G401.6 (cell line): Measurements from ENCODE around the gene CHTF18.
"Not testable (repeated sequence)": the region's sequence is repeated elsewhere in the genome, so short reads cannot be mapped to it uniquely, and the experiment has no call there.

Experiments used
- FAIRE-seq: peaks from 2 replicates; lab custom pipeline; 2012; peaks lifted over from hg19 to GRCh38; lab: Jason Lieb, UNC

Gene CHTF18

DNA sequence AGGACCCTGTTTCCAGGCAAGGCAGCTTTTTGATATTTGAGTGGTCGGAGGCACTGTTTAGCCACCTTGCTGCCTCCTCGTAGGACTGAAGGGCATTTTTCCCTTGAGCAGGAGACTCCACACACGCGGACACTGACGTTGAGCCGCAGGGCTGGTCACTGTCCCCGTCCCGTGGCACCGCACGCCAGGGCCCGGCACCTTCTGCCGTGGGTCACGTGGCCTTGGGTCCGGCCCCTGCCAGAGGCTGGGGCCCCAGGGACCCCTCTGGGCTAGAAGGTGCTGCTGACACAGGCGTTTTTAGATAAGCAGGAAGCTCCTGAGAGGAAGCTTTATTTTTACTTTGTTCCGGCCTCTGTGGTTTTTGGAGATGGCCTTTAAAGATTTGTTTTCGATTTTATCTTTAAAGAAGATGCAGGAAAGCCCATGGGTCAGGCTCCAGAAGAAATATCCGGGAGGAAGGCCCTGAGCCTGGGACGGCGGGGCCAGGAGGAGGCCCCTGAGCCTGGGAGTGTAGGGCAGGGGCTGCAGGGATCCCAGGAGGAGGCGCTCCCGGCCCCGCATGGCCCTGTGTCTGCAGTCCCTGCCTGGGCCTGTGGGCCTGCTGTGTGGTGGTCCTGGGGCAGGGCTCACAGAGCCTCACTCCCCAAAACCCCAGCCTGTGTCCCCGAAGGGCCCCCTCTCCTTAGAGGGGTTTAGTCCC lies 42.6 kb downstream of the CHTF18 start:
- FAIRE-seq, result no peak

DNA sequence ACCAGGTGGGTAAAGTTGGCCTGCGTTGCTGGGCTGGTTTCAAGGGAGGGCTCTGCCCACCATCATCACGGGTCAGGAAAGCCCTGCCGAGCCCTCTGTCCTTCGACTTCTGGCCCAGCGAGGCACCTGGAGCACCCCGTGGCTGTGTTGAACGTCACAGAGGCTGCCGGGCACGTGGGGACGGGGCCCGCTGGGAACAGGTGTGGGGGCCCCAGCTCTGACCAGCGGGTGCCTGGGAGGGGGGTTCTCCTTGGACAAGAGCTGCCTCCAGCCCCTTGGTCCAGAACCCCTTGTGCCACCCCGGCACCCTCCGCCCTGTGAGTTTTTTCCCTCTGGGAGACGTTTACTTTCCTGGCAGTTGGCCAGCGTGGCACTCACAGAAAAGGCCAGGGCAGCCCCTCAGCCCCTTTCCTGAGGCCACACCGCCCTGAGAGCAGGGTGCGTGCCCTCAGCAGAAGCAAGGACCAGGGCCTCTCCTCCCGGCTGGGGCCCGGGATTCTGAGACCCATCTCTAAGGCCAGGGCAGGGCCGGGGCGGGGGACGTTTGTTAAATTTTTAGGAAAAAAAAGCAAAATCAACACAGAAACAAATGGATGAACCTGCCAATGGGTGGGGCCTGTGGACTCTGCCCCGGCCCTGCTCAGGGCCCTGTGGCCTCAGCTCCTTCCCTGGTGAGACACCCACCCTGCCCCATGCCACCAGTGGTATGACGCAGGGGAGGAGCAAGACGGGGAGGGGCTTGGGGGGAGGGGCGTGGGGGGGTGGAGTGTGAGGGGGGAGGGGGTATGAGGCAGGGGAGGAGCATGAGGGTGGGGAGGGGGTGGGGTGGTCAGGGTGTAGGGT lies 43.4 kb downstream of the CHTF18 start:
- no peak for FAIRE-seq

DNA sequence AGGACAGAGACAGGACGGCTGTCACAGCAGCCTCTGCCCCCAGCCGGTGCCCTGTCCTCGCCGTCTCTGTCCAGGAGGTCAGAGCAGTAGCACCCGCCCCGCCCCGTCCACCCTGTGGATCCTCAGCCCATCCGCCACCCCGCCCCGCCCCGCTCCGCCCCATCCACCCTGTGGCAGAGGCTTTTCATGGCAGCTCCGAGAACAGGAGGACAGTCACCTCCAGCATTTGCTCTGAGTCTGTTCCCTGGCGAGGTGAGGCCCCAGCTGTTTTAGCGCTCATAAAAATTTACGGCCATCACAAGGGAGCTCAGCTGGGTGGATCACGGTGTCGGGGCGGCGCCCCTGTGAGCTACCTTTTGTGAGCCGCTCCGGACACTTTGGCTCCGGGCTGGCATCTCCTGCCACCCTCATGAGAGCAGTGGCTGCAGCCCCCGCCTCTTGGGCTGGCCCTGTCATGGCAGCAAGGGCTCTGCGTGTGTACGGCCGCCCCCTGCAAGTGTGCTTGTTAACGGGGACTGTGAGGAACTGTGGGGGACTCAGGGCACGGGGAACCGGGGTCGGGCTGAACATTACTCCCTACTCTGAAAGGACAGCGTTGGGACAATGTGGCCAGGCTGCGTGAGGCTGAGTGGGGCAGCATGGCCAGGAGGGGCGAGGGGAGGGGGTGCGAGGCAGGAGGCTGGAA lies 44.4 kb downstream of the CHTF18 start:
- no peak for FAIRE-seq

DNA sequence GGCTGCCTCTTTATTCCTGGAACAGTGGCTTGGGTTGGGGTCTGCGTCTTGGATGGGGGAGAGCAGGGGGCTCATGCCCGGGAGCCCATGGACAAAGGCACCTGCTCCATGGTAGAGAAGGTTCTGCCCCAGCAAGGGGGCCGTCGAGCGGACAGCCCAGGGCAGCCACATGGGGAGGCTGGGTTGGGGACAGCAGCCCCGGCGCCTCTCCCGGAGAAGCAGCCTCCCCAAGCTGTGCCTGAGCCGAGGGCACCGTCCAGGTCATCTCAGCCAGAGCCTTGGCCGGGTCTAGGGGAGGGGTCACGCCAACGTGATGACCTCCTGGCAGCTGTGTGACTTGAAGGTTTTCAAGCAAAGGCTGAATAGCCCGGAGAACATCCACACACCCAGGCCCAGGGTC lies 45.0 kb downstream of the CHTF18 start:
- no peak for FAIRE-seq

DNA sequence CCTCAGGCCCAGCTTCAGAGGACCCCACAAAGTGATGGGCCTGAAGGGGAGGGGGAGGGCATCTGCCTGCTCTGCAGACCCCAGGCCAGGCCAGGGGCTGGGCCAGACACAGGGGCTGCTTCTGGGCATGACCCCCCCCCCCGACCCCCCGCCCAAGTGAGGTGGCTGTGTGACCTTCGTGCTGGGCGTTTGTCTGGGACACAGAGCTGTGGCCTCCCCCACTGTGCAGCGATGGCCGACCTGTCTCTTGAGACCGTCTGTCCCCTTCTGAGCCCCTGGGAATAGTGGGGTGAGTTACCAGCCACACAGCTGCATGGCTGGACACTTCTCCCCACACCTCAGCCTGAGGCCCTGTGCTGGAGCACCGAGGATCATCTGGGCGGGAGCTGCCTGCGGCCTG lies 47.0 kb downstream of the CHTF18 start:
- FAIRE-seq, result no peak

DNA sequence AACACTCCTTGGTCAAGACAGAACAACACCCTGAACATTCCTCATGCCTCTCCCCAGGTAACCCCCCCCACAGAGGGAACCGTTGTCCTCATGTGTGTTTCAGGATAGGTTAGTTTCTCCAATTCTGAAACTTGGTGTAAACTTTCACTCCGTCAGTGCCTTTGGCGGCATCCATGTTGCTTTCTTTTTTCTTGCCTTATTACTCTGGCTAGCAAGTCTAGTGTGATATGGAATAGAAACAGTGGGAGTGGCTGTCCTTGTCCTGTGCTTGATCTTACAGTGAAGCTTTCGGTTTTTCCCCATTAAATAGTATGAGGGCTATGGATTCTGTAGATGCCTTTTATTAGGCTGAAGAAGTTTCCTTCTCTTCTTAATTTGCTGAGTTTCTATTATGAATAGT lies 47.8 kb downstream of the CHTF18 start:
- FAIRE-seq, result no peak

DNA sequence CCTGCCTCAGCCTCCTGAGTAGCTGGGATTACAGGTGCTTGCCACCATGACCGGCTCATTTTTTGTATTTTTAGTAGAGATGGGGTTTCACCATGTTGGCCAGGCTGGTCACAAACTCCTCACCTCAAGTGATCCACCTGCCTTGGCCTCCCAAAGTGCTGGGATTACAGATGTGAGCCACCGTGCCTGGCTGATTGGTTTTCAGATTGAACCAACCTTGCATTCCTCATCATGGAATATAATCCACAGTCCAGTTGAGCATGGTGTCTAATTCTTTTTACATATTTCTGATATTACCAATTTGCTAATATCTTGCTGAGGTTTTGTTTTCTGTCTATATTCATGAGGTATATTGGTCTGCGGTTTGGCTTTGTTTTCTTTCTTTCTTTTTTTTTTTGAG lies 48.4 kb downstream of the CHTF18 start:
- FAIRE-seq, result not testable (repeated sequence)

DNA sequence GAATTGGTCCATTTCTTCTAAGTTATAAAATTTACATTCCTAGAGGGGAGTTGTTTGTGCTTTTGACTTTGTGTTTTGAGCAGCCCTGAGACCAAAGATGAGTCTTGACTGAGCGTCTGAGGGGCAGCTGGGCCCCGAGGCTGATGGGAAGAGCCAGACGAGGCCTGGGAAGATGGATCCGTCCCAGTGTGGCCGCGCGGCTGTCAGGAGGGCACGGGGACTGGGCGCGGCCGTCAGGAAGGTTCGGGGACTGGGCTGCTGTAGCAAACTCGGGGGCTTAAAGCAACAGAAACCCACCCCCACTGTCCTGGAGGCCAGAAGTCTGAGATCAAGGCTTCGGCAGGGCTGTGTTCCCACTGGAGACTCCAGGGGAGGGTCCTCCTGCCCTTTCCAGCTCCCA lies 50.3 kb downstream of the CHTF18 start:
- FAIRE-seq, result no peak

DNA sequence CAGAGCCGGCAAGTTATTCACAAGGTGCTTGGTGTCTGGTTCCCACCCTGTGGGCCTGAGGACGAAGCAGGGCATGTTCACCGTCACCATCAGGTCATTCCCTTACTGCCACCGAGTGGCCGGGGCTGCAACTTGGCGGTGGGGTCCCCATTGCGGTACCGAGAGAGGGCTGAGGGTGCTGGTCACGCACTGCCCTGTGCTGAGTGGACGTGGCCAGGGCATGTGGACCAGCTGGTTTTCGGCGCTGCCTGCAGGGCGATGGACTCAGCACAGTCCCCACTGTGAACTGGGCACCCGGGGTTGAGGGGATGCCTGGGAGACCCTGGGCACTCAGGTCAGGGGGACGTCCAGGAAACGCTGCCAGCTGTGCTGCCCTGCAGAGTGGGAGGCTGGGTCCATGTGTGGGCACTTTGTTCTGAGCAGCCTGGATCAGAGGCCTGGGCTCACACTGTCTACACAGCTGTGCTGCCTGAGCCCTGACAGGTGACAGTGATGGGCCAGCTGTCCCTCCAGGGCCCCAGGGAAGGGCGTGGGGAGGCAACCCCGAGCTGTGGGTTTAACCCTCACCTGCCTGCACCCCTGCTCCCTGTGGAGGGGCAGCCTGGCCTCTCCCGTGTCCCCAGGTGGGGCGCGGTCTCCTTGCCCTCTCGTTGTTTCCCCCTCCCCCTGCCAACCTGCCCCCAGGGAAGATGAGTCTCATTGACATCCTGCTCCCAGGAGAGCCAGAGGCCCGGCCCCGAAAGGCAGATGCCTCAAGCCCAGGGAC lies 51.4 kb downstream of the CHTF18 start:
- FAIRE-seq, result no peak

DNA sequence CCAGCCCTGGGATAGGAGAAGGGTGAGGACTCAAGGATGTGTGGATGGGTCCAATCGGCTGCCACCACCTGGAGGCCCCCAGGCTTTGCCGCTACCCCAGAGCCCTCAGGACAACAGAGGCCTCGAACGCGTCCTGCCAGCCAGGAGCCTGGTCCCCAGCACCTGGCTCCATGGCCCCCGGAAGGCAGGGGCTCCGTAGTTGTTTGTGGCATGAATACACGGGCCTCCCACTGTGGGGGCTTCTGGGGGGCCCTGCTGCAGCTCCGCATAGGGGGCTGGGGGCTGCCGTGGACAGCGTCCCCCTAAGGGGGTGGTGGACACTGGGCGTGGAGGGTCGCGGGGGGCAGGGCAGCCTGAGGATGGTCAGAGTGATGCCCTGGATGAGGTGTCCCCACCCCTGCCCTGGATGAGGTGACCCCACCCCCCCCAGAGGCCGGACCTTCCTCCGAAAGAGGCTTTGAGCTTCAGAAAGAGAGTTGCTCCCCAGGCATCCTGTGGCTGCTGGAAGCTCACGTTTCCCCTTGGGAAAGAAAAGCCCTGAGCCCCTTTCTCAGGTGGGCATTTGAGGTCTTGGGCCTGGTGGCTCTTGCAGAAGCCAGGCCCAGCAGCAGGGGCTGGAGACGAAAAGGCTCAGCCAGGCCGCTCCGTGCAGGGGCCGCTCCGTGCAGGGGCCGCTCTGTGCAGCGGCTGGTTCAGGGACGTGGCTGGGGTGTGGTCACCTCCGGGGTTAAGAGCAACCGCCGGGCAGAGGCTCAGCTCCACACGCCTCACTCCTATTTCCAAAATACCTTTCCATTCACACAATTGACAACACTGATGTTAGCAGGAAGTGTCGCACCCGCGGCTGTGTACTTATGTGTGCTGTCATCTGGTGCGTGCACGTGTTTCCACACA lies 52.4 kb downstream of the CHTF18 start:
- FAIRE-seq, result no peak

DNA sequence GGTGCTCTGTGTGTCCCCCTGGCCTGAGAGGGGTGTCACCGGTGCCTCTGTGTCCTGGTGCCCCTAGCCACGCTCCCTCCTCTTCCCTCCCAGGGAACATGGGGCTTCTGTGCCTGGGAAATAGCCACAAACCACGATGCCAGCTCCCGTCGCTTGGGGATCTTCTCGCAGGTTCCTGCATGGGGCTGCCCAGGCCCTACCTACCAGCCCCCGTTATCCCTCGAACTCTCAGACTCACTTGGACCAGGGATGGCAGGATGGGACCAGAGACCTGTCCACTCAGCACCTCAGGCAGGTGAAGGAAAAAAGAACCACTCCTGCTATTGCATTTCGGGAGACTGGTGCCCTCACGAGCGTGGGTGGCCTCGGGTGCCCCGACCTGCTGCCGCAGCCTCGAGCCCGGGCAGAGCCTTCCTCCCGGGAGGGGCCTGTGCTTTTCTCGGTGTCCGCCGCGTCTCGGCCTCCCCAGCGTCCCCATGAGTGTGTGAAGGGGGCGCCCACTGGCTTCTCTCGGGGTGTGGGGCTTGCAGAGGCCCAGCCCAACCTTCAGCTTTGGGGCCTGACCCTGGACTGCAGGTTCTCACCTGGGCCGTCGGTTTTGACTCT lies 53.1 kb downstream of the CHTF18 start:
- no peak for FAIRE-seq

DNA sequence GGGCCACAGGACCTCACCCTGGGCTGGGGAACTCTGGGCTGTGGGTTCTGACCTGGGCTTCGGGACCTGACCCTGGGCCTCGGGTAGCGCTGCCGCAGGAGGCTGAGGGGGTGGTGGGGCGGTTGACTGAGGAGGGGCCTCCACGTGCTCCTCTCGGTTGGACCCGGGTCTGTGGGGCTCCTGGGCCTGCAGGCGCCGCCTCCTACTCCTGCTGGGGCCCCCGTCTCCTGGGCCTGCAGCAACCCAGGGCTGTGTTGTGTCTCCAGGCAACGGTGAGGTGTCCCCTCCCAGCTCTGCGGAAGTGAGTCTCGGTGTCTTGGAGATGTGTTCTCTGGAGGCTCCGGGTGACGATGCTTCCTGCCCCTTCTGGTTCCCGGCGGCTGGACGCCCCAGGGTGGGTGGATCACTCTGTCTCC lies 53.6 kb downstream of the CHTF18 start:
- no peak for FAIRE-seq

DNA sequence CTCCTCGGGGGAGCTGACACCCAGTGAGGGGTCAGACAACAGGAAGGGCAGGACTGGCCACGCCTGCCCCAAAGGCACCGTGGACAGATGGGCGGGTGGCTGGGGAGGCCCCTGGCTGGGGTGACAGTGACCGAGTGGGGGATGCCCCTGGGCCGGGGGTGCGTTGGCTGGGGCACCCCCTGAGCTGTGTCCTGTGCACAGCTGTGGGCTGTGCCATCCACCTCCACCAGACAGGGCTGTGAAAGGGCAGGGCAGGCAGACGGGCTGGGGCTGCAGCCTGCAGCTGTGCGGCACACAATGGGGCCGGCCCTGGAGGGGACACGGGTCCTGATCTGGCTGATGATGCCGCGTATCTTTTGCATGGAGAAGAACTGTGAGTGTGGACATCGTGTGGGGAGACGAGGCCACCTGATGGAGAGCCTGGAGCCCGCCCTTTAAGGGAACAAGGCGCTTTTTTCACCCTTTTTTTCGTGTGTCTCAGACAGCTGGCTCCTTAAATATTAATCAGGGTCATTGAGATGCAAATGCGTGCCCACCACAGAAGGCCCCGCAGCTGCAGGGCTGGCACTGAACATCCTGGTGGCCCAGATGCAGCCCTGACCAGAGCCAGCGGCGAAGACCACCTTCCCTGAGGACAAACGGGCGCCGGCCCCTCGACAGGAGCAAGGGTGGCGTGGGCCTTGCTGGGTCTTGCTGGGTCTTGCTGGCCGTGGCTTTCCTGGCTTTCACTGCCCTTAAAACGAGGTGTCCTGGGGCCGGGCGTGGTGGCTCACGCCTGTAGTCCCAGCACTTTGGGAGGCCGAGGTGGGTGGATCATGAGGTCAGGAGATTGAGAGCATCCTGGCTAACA lies 54.5 kb downstream of the CHTF18 start:
- no peak for FAIRE-seq

DNA sequence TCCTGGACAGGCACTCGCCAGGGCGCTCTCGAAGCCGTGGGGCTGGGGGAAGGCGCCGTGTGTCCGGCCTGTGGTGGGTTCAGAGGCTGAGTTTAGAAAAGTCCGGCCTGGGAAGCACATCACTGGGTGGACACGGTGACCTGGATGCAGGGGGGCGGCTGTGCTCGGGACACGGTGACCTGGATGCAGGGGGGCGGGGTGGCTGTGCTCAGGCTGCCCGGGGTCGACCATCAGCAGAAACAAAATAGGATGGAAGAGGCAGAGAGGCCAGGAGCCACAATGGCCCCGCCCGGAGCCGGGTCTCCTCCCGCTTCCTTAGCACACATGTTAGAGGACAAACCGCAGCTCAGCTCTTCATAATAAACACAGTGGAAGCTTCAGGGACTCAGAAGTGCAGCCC lies 55.4 kb downstream of the CHTF18 start:
- no peak for FAIRE-seq

DNA sequence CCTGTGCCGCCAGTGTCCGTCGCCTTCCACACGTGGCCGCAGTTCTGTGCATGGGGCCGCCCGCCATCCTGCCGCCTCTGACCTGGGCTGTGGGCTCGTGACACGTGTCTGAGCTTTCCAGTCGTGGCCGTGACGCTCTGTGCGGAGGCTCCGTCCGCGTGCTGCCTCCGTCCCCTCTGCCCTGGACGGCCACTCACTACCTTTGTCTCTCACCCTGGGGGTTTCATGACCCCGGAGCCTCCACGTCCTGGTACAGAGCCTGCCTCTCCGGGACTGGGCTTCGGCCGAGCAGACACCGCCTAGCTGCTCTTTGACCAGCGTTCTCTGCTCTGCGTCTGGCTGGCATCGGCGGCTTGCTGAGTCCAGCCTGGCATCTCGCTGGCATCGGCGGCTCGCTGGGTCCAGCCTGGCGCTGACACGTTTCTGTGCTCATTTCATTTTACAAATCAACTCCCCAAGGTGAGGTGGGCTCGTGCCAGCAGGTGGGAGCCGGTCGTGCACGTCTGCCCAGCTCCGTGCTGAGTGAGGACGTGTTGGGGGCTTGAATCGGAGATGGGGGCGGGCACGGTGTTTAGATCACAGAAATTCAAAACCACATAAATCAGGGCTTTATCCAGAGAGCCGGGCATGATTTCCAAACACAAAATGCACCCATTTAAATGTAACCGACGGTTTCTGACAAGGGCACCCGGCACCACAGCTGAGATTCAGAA lies 56.4 kb downstream of the CHTF18 start:
- FAIRE-seq, result no peak

DNA sequence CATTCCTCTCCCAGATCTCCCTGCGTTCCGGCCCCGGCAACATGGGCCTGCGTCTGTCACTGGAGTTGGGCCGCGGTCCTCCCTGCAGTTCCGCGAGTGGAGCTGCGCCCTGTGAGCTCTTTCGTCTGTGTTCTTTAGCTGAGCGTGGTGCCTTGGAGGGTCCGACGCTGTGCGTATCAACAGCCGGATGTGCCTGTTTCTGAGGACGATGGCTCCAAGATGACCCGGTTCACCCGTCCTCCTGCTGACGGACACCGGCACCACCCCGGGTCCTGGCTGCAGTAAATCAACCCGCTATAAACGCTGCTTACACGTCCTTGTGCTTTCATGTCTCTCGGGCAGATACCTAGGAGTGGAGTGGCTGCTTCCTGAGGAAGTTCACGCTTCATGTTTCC lies 56.9 kb downstream of the CHTF18 start:
- no peak for FAIRE-seq

DNA sequence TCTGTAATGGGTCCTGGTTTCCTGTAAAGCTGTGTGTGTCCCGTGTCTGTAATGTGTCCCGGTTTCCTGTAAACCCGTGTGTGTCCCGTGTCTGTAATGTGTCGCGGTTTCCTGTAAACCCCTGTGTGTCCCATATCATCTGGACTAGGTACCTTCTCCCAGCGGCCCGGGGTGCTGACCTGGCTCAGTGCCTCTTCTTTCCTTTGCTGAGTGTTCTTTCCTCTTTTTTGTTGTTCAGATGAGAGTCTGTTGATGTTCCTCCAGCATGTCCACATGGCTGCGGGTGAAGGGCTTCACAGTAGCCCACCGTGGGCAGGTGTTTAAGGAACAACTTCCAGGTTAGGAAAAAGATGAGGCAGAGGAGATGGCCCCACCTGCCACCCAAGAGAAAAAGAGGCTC lies 58.7 kb downstream of the CHTF18 start:
- FAIRE-seq, result no peak
